Naive thymus-derived CD8-positive, alpha-beta T cell (primary cell): Measurements from ENCODE around the gene APOBEC3H. TPM values are rescaled to one million over a fixed set of nuclear protein-coding genes. Genes with fewer than 3 reads are reported as not detected.

ENCODE experiments used
- ATAC-seq, 2 donors: fragments of 150-1000 bp; cut with Tn5 transposase in 1 of 2; sonication (Bioruptor Pico), chemical (Tn5 transposase) in 1 of 2; 1 replicate in 1 of 2; 2 replicates in 1 of 2; pipeline ENCODE4 v1.10.0; 2021; ENCODE audit warnings: mild to moderate bottlenecking in 2 of 2, moderate library complexity in 2 of 2
- POLR2A ChIA-PET: fragments of 350-600 bp; sonication (Branson Sonifier 250); formaldehyde crosslinking; loops from one replicate; lab custom pipeline; 2021; ENCODE audit warnings: antibody characterized with exemption; lab: Charles Lee
- DNase-seq, 10 donors: peaks; one replicate each; pipeline versions ENCODE4 v3.0.0 to v3.0.0-alpha.2; 2020 to 2022
- H3K27ac Mint-ChIP-seq, 10 donors: one replicate each; pipeline ENCODE4 v1.8.0; 2020 to 2022; ENCODE audit warnings: mild to moderate bottlenecking in 10 of 10, mixed read lengths in 10 of 10, moderate library complexity in 4 of 10, inconsistent platforms in 1 of 10
- H3K27me3 Mint-ChIP-seq, 5 donors: one replicate each; pipeline ENCODE4 v1.8.0; 2021 to 2022; ENCODE audit warnings: mixed read lengths in 5 of 5
- H3K36me3 Mint-ChIP-seq, 3 donors: one replicate each; pipeline ENCODE4 v1.8.0; 2020 to 2022; ENCODE audit warnings: mixed read lengths in 3 of 3, mild to moderate bottlenecking in 2 of 3, inconsistent platforms in 1 of 3
- H3K4me1 Mint-ChIP-seq, 4 donors: one replicate each; pipeline ENCODE4 v1.8.0; 2021 to 2022; ENCODE audit warnings: mixed read lengths in 4 of 4
- H3K4me3 Mint-ChIP-seq, 10 donors: one replicate each; pipeline ENCODE4 v1.8.0; 2020 to 2022; ENCODE audit warnings: mild to moderate bottlenecking in 10 of 10, mixed read lengths in 10 of 10, moderate library complexity in 6 of 10, inconsistent platforms in 1 of 10
- H3K9me3 Mint-ChIP-seq, 9 donors: one replicate each; pipeline ENCODE4 v1.8.0; 2020 to 2022; ENCODE audit warnings: mixed read lengths in 9 of 9, mild to moderate bottlenecking in 3 of 9, inconsistent platforms in 1 of 9, moderate library complexity in 1 of 9
- polyA plus RNA-seq, 3 donors: library from polyadenylated mRNA; unstranded; fragments of 300-500 nt; fragmentation: Illumina TruSeq; gene quantifications; one replicate each; pipeline ENCODE4 v1.2.3, GENCODE V29; 2021
- total RNA-seq, 8 experiments: library from RNA in 2 of 8; stranded (reverse) in 2 of 8; gene quantifications; one replicate each; pipeline ENCODE4 v1.2.3 and lab custom pipeline; 2021 to 2026

APOBEC3H gene
- total and polyA plus RNA-seq, 5 experiments from 2014 or later, result 0.55 to 3.2 TPM; not detected in 3

GRCh38 chr22:39084666-39085065 is 12.4 kb upstream of the APOBEC3H start:
- no peak overlapping the region for H3K4me3 Mint-ChIP-seq
- H3K9me3 Mint-ChIP-seq, result peaks cover 0 to 2% (median 0%) of the 10 kb centered on the region in 9 donors
- ATAC-seq (no peak), DNase-seq (no peak)
- POLR2A ChIA-PET, result interaction anchor here (1.2 kb wide), 1 partner anchor 14 kb away, joined by 3 read pairs; no protein-coding TSS in a partner anchor
- peaks cover 18 to 76% (median 55%) of the 10 kb centered on the region in 4 donors for H3K4me1 Mint-ChIP-seq
- H3K27me3 Mint-ChIP-seq, result no peaks in the 10 kb centered on the region
- peak overlapping the region in 2 of 10 donors; percentile 40 to 52 for H3K27ac Mint-ChIP-seq
- H3K36me3 Mint-ChIP-seq, result peaks cover 0 to 43% (median 12%) of the 10 kb centered on the region in 3 donors

- Mint-ChIP-seq H3K4me3 (no peak overlapping the region), H3K36me3 (peaks cover 0 to 20% (median 4%) of the 10 kb centered on the region in 3 donors), H3K4me1 (peaks cover 29 to 76% (median 63%) of the 10 kb centered on the region in 4 donors), H3K27ac (peak overlapping the region; percentile 40 to 96 (median 84)), H3K9me3 (peaks cover 0 to 2% (median 0%) of the 10 kb centered on the region in 9 donors), H3K27me3 (no peaks in the 10 kb centered on the region)
- POLR2A ChIA-PET, result no interaction called here
- no peak for DNase-seq
- no peak for ATAC-seq
Measured at GRCh38 chr22:39087098-39087497, 9.9 kb upstream of the APOBEC3H start.

- peaks cover 0 to 12% (median 4%) of the 10 kb centered on the region in 3 donors for H3K36me3 Mint-ChIP-seq
- H3K27me3 Mint-ChIP-seq, result no peaks in the 10 kb centered on the region
- DNase-seq (no peak), ATAC-seq (no peak)
- H3K4me3 Mint-ChIP-seq, result peak overlapping the region in 4 of 10 donors; percentile 18 to 26 (median 23)
- H3K4me1 Mint-ChIP-seq, result peaks cover 33 to 78% (median 66%) of the 10 kb centered on the region in 4 donors
- peaks cover 0 to 2% (median 0%) of the 10 kb centered on the region in 9 donors for H3K9me3 Mint-ChIP-seq
- H3K27ac Mint-ChIP-seq, result peak overlapping the region; percentile 34 to 97 (median 93)
- POLR2A ChIA-PET, result interaction anchor here (0.6 kb wide), 1 partner anchor 335 kb away, joined by 3 read pairs; no protein-coding TSS in a partner anchor
Measured at GRCh38 chr22:39087881-39088684, 9.0 kb upstream of the APOBEC3H start.

- Mint-ChIP-seq H3K4me1 (peaks cover 32 to 78% (median 63%) of the 10 kb centered on the region in 4 donors), H3K9me3 (peaks cover 0 to 2% (median 0%) of the 10 kb centered on the region in 9 donors), H3K36me3 (peaks cover 0 to 9% (median 4%) of the 10 kb centered on the region in 3 donors), H3K27me3 (no peaks in the 10 kb centered on the region), H3K4me3 (peak overlapping the region in 2 of 10 donors; percentile 0 to 16), H3K27ac (peak overlapping the region; percentile 34 to 97 (median 94))
- DNase-seq (no peak), ATAC-seq (no peak)
- POLR2A ChIA-PET, result interaction anchor here (0.6 kb wide), 1 partner anchor 336 kb away, joined by 3 read pairs; no protein-coding TSS in a partner anchor
Measured at GRCh38 chr22:39088685-39089032, 8.4 kb upstream of the APOBEC3H start.

GRCh38 chr22:39089928-39090327 is 7.1 kb upstream of the APOBEC3H start:
- peaks cover 38 to 84% (median 74%) of the 10 kb centered on the region in 4 donors for H3K4me1 Mint-ChIP-seq
- DNase-seq (no peak), ATAC-seq (no peak)
- peaks cover 0 to 2% (median 0%) of the 10 kb centered on the region in 9 donors for H3K9me3 Mint-ChIP-seq
- peaks cover 0 to 9% (median 4%) of the 10 kb centered on the region in 3 donors for H3K36me3 Mint-ChIP-seq
- H3K27me3 Mint-ChIP-seq, result no peaks in the 10 kb centered on the region
- peak overlapping the region; percentile 48 to 85 (median 78) for H3K4me3 Mint-ChIP-seq
- peak overlapping the region; percentile 88 to 98 (median 96) for H3K27ac Mint-ChIP-seq
- POLR2A ChIA-PET, result interaction anchor here (0.8 to 1.1 kb wide), 3 partner anchors 11 to 384 kb away, joined by 3 to 4 read pairs (median 3); partner anchors contain the start of gene GTPBP1

GRCh38 chr22:39090426-39091064 is 6.5 kb upstream of the APOBEC3H start:
- H3K27me3 Mint-ChIP-seq, result no peaks in the 10 kb centered on the region
- peaks cover 0 to 9% (median 4%) of the 10 kb centered on the region in 3 donors for H3K36me3 Mint-ChIP-seq
- peak; percentile 37 to 92 (median 84) for DNase-seq
- H3K4me3 Mint-ChIP-seq, result peak overlapping the region; percentile 67 to 85 (median 80)
- H3K27ac Mint-ChIP-seq, result peak overlapping the region; percentile 88 to 98 (median 96)
- peak; percentile 81 to 88 for ATAC-seq
- POLR2A ChIA-PET, result interaction anchor here (1.0 to 1.1 kb wide), 3 partner anchors 12 to 385 kb away, joined by 3 to 4 read pairs (median 3); partner anchors contain the start of gene GTPBP1
- H3K4me1 Mint-ChIP-seq, result peaks cover 42 to 87% (median 79%) of the 10 kb centered on the region in 4 donors
- H3K9me3 Mint-ChIP-seq, result peaks cover 0 to 2% (median 0%) of the 10 kb centered on the region in 9 donors

GRCh38 chr22:39091126-39092081 is 5.6 kb upstream of the APOBEC3H start:
- H3K9me3 Mint-ChIP-seq, result peaks cover 0 to 2% (median 0%) of the 10 kb centered on the region in 9 donors
- peaks cover 0 to 4% (median 1%) of the 10 kb centered on the region in 3 donors for H3K36me3 Mint-ChIP-seq
- POLR2A ChIA-PET, result interaction anchor here (1.0 kb wide), 1 partner anchor 52 kb away, joined by 3 read pairs; no protein-coding TSS in a partner anchor
- H3K27ac Mint-ChIP-seq, result peak overlapping the region; percentile 88 to 98 (median 96)
- H3K27me3 Mint-ChIP-seq, result no peaks in the 10 kb centered on the region
- peak overlapping the region; percentile 67 to 85 (median 80) for H3K4me3 Mint-ChIP-seq
- peaks cover 44 to 89% (median 82%) of the 10 kb centered on the region in 4 donors for H3K4me1 Mint-ChIP-seq
- DNase-seq, result no peak
- no peak for ATAC-seq

- no peaks in the 10 kb centered on the region for H3K27me3 Mint-ChIP-seq
- H3K4me1 Mint-ChIP-seq, result peaks cover 44 to 93% (median 85%) of the 10 kb centered on the region in 4 donors
- peaks cover 0 to 2% (median 0%) of the 10 kb centered on the region in 9 donors for H3K9me3 Mint-ChIP-seq
- POLR2A ChIA-PET, result no interaction called here
- DNase-seq (no peak), ATAC-seq (no peak)
- peak overlapping the region; percentile 88 to 98 (median 96) for H3K27ac Mint-ChIP-seq
- peaks cover 0 to under 1% (median 0%) of the 10 kb centered on the region in 3 donors for H3K36me3 Mint-ChIP-seq
- H3K4me3 Mint-ChIP-seq, result peak overlapping the region in 7 of 10 donors; percentile 19 to 85 (median 38)
Measured at GRCh38 chr22:39092111-39092862, 4.8 kb upstream of the APOBEC3H start.

- H3K9me3 Mint-ChIP-seq, result no peaks in the 10 kb centered on the region
- H3K27me3 Mint-ChIP-seq, result no peaks in the 10 kb centered on the region
- POLR2A ChIA-PET, result interaction anchor here (0.6 to 1.0 kb wide), 6 partner anchors 16 to 425 kb away, joined by 3 to 4 read pairs (median 3); no protein-coding TSS in a partner anchor
- peak in 3 of 10 donors; percentile 50 to 54 (median 53) for DNase-seq
- H3K36me3 Mint-ChIP-seq, result no peaks in the 10 kb centered on the region
- H3K27ac Mint-ChIP-seq, result peak overlapping the region; percentile 65 to 92 (median 86)
- H3K4me3 Mint-ChIP-seq, result peak overlapping the region in 9 of 10 donors; percentile 2 to 73 (median 48)
- H3K4me1 Mint-ChIP-seq, result peaks cover 47 to 94% (median 83%) of the 10 kb centered on the region in 4 donors
- no peak for ATAC-seq
Measured at GRCh38 chr22:39094717-39095389, 2.2 kb upstream of the APOBEC3H start.

- Mint-ChIP-seq H3K27me3 (no peaks in the 10 kb centered on the region), H3K27ac (peak overlapping the region in 8 of 10 donors; percentile 41 to 87 (median 74)), H3K4me3 (peak overlapping the region in 2 of 10 donors; percentile 31 to 60), H3K36me3 (no peaks in the 10 kb centered on the region), H3K9me3 (no peaks in the 10 kb centered on the region), H3K4me1 (peaks cover 39 to 87% (median 75%) of the 10 kb centered on the region in 4 donors)
- POLR2A ChIA-PET, result interaction anchor here (0.5 to 1.1 kb wide), 3 partner anchors 15 to 284 kb away, joined by 3 to 7 read pairs (median 3); no protein-coding TSS in a partner anchor
- DNase-seq, result no peak
- no peak for ATAC-seq
Measured at GRCh38 chr22:39095971-39096370, 1.1 kb upstream of the APOBEC3H start.
